Loucy (cell line): ENCODE results near the gene VAV2.

Experiments used
- EZH2phosphoT487 ChIP-seq: fragments of 200-600 bp; IDR thresholded peaks from 2 replicates; pipeline ENCODE4 v1.6.1; 2018; ENCODE audit warnings: antibody characterized with exemption, mild to moderate bottlenecking, moderate library complexity, borderline replicate concordance
- TF ChIP-seq, protein P1 (sequence below): fragments of 200-600 bp; sonication (generic); conservative IDR thresholded peaks from 2 replicates; pipeline ENCODE4 v1.5.1; 2014; ENCODE audit warnings: mild to moderate bottlenecking, antibody characterized with exemption, low read length

DNA sequence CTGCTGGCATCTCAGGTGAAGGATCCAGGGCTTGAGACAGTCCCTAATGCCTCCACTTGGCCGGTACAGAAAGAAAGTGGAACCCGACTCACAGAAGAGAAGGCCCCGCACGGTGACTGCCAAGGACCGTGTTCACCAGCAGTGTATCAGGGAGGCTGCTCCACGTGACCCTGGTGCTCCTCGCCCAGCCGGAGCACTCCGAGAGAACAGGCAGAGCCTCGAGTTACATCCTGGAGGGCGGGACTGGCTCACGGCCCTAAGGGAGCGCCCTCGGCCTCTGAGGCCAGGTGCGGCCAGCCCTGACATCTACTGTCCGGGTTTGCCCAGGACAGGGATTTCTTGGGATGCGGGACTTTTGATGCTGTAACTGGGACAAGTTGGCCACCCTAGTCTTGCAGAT is 149.9 kb downstream of the VAV2 start:
- TF ChIP-seq, protein P1, sequence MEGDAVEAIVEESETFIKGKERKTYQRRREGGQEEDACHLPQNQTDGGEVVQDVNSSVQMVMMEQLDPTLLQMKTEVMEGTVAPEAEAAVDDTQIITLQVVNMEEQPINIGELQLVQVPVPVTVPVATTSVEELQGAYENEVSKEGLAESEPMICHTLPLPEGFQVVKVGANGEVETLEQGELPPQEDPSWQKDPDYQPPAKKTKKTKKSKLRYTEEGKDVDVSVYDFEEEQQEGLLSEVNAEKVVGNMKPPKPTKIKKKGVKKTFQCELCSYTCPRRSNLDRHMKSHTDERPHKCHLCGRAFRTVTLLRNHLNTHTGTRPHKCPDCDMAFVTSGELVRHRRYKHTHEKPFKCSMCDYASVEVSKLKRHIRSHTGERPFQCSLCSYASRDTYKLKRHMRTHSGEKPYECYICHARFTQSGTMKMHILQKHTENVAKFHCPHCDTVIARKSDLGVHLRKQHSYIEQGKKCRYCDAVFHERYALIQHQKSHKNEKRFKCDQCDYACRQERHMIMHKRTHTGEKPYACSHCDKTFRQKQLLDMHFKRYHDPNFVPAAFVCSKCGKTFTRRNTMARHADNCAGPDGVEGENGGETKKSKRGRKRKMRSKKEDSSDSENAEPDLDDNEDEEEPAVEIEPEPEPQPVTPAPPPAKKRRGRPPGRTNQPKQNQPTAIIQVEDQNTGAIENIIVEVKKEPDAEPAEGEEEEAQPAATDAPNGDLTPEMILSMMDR: no peak
- TF ChIP-seq EZH2phosphoT487: no peak
